H4 (cell line): ENCODE results near the gene DCAF11. TPM values are rescaled to one million over a fixed set of nuclear protein-coding genes. Genes with fewer than 3 reads are reported as not detected.
A peak's percentile ranks its signal among the peaks of the same experiment; 100 is the strongest.
"Not testable (repeated sequence)": the region's sequence is repeated elsewhere in the genome, so short reads cannot be mapped to it uniquely, and the experiment has no call there.

Experiments used
- DNase-seq: peaks from one replicate; pipeline ENCODE4 v3.0.0-alpha.2; 2015; ENCODE audit warnings: low spot score
- total RNA-seq: library from RNA; depleted of rRNA; stranded (reverse); fragments of >200 nt; shearing (Covaris generic); gene quantifications from 2 replicates; pipeline ENCODE4 v1.2.3, GENCODE V29; 2014

DCAF11 gene
- total RNA-seq, 1 experiment from 2014 or later, result 53.4 TPM

DNA sequence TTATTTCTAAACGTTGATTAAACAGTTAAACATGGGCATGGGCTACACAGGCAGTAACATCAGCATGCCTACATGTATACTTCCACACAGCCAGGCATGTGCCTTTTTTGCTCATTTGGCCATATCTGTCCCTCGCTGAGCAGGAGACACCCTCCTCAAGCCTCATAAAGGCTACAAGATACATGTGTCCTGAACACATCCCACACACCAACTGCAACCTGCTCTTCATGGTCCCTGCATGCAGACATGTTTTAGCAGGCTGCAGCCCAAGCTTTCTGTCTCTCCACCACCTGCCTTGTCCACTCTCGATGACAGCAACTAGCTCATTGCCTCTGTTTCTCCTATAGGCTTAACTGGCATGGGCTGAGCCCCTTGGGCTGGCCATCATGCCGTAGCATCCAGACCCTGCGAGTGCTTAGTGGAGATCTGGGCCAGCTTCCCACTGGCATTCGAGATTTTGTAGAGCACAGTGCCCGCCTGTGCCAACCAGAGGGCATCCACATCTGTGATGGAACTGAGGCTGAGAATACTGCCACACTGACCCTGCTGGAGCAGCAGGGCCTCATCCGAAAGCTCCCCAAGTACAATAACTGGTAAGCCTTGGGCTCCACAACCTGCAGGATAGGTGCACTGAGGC lies 17.9 kb upstream of the DCAF11 start:
- DNase-seq, result no peak

DNA sequence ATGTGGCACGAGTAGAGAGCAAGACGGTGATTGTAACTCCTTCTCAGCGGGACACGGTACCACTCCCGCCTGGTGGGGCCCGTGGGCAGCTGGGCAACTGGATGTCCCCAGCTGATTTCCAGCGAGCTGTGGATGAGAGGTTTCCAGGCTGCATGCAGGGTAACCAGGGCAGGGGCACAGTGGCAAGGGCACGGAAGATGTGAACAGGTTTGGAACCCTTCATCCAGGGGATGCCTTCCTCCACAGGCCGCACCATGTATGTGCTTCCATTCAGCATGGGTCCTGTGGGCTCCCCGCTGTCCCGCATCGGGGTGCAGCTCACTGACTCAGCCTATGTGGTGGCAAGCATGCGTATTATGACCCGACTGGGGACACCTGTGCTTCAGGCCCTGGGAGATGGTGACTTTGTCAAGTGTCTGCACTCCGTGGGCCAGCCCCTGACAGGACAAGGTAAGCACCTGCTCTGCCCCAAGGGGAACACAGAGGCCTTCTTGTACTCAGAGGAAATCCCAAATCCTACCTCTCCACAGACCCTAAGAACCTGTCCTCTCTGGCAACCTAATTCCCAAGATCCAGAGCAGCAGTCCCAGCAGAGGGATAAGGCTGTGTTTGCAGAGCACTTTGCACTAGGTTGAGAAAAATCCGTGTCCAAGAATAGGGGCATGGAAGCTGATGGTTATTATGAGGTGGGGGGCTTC lies 16.2 kb upstream of the DCAF11 start:
- no peak for DNase-seq

DNA sequence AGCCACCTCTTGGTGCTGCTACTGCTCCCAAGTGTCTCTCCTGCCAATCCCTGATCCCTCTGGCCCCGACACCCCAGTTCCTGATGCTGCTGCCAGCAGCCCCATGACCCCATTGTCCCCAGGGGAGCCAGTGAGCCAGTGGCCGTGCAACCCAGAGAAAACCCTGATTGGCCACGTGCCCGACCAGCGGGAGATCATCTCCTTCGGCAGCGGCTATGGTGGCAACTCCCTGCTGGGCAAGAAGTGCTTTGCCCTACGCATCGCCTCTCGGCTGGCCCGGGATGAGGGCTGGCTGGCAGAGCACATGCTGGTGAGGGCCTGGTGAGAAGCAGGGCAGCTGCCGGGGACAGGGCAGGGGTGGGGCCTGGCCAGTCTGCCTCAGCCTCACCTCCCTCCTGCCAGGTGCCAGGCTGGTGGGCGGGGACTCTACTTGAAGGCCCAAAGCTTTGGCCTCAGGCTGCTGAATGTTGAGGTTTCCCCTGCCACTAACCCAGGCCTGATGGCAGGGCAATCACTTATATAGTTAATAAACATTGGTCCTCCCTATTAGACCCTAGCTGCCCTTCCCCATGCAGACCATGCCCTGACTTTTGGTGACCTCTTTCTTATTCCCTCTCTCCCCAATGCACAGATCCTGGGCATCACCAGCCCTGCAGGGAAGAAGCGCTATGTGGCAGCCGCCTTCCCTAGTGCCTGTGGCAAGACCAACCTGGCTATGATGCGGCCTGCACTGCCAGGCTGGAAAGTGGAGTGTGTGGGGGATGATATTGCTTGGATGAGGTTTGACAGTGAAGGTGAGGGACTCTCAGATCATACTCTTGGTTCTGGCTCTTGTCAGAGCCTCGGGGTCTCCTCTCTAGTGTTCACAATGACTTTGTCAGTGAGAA lies 15.4 kb upstream of the DCAF11 start:
- DNase-seq, result no peak

DNA sequence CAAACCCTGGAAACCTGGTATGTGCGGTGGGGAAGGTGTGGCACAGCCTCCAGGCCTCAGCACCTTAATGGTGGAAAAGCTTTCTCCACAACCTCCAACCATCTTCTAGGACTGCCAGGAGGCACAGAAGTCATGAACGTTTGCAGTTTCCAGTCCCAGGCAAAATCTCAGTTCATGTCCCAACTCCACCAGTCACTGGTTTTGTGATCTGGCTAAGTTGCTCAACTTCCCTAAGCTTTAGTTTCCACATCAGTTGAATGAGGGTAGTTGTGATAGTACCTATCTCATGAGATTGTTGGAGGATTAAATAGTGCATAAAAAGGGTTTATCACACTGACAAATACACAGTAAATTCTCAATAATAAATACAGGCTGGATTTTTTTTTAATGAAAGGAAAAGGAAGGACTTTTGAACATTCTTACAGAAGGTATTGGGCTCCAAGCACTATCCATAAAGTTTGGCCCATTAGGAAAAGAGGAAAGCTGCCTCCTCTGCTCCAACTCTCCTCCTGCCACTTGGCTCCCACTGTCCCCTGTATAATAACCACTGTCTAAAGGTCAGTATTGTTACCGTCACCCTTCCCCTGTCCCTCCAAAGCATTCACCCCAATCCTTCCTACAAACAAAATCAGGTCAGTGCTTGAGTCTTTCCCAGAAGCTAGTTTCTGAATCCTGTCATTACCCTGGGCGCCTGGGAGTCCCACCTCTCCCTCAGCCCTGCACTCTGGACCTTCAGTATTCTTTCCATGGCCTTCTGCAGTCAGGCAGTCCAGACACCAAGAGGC lies 14.2 kb upstream of the DCAF11 start:
- no peak for DNase-seq

DNA sequence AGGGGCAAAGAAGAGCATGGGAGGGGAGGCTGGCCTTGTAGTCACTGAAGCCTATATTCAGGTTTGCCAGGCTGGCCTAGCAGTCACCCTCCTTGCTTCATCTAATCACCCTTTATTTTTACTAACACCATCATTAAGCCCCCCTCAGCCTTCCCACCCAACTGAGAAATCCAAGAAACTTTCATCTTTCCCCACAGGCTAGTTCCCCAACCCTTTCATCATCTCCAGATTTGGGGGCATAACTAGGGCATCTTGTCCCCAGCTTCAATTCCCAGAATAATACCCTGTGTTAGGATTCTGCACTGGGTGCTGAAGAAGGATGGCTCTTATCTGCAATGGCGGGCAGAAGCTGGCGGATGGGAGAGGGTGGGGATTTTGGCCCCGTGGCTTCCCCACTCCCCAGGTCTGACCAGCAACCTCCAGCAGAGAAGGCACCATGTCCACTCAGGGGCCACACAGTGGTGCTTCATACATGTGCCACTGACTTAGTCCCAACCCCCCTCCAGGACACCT lies 13.5 kb upstream of the DCAF11 start:
- no peak for DNase-seq

DNA sequence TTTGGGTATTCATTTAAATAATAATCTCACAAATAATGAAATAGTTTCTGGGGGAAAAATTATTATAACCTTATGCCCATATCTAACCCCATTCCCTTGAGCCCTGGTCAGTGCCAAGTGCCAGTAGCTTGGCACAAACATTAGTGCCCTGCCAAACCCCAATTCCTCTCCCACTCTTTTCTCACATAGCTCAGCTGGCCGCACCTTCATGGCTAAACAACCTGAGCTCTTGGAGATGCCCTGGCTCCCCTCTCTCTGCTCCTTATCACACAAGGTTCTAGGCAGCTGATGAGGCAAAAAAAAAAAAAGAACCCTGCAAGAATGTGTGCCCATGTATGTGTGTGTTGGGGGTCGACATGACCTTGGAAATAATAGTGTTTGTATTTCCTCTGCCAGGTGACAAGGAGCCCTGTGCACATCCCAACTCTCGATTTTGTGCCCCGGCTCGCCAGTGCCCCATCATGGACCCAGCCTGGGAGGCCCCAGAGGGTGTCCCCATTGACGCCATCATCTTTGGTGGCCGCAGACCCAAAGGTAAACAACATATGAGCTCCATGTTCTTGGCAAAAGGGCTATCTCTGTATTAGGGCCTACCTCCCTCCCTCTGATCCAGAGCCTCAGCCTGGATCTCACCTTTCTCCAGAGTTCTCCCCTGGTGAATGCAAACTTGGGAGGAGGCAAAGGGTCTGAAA lies 12.1 kb upstream of the DCAF11 start:
- no peak for DNase-seq

DNA sequence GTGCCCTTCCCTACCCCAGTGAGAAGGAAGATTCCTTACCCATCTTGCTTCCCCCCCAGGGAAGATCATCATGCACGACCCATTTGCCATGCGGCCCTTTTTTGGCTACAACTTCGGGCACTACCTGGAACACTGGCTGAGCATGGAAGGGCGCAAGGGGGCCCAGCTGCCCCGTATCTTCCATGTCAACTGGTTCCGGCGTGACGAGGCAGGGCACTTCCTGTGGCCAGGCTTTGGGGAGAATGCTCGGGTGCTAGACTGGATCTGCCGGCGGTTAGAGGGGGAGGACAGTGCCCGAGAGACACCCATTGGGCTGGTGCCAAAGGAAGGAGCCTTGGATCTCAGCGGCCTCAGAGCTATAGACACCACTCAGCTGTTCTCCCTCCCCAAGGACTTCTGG lies 11.1 kb upstream of the DCAF11 start:
- no peak for DNase-seq

DNA sequence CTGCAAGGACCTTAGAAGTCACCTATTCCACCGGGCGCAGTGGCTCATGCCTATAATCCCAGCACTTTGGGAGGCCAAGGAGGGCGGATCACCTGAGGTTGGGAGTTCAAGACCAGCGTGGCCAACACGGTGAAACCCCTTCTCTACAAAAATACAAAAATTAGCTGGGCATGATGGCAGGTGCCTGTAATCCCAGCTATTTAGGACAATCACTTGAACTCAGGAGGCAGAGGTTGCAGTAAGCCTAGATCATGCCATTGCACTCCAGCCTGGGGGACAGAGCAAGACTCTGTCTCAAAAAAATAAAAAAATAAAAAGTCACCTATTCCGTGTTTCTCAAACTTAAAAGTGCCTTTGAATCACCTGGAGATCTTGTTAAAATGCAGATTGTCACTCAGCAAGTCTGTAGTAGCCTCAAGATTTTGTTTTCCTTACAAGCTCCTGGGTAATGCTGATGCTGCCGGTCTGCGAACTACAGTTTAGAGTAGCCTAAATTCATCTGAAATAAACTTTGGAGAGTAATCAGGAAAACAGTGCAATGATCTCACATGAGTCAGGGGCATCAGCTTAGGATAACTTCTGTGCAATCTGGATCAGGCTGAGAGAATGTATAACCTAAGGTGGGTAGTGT lies 8.9 kb upstream of the DCAF11 start:
- not testable (repeated sequence) for DNase-seq

DNA sequence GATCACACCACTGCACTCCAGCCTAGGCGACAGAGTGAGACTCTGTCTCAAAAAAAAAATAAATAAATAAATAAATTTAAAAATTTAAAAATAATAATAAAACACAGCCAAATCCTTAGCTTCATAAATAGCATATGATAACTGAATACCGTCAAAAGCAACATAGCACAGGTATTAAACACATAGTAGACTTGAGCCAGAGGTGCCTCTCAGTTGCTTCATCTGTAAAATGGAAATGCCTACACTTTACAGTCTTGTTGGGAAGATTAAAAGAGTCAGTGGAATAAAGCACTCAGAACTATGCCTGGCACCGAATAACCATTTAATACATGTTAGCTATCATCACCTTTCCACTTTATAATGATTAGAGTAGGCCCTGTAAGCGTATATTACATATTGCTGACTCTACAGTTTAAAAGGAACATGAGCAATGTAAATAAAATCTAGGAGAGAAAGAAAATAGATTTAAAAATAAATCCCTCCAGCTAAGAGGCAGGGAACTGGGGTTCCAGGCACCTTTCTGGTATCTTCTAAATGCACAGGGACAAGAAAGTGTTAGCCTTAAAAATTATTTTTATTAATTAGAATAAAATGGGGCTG lies 7.8 kb upstream of the DCAF11 start:
- DNase-seq, result no peak

DNA sequence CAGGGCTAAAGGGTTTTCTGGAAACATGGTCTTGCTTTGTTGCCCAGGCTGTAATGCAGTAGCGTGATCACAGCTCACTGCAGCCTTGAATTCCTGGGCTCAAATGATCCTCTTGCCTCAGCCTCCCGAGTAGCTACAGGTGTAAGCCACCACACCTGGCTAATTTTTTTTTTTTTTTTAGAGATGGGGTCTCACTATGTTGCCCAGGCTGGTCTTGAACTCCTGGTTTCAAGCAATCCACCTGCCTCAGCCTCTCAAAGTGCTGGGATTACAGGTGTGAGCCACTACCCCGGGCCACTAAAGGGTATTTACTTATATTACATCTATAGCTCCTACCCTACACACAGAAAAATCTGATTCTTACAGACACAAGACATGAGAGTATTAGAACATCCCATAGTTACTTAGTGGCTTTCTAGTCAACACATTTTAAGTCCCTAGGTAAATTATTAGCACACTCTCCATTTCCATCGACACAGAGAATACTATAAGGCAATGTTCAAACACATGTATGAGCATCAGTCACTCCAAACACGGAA lies 6.2 kb upstream of the DCAF11 start:
- no peak for DNase-seq

DNA sequence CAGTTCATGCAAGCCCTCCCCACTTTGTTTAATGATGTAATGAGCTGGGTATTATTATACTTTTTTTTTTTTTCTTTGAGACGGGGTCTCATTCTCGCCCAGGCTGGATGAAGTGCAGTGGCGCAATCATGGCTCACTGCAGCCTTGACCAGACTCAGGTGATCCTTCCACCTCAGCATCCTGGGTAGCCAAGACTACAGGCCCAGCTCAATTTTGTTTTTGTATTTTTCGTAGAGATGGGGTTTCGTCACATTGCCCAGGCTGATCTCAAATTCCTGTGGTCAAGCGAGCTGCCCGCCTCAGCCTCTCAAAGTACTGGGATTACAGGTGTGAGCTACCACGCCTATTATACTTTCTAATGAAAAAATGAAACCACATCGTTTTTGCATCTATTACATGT lies 4.5 kb upstream of the DCAF11 start:
- no peak for DNase-seq

DNA sequence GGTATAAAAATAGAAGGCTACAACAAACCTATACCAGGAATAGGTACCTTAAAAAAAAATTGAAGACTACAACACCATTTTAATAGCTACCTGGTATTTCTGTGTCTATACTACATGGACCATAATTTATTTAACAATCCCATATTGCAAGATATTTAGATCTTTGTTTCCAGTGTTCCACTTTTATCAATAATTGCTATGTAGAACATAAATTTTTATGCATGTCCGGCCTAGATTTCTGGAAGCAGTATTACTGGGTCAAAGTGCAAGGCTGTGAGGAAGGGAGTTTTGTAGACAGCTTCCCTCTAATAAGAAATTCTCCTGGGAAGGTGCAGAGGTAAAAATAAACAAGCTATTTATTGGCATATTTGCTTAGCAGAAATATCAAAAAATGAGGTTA lies 4.1 kb upstream of the DCAF11 start:
- DNase-seq, result no peak

DNA sequence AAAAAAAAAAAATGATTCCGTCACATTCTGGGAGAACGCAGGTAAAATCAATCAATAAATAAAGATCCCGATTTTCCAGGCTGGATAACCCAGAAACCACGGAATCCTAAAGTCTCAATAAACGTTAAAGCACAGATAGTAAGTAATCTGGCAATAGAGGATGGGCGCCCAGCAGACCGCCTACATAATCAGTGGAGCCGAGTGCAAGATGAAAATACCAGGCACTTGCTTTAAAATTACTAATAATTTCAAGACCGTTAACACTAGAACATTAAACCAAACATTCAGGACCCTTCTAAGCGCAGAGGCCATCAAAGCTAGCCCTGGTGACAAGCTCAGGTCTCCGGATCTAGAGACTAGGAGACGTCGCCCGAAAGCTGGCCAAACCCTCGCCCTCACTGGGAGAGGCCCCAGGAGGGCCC lies 1.2 kb upstream of the DCAF11 start:
- DNase-seq, result no peak

DNA sequence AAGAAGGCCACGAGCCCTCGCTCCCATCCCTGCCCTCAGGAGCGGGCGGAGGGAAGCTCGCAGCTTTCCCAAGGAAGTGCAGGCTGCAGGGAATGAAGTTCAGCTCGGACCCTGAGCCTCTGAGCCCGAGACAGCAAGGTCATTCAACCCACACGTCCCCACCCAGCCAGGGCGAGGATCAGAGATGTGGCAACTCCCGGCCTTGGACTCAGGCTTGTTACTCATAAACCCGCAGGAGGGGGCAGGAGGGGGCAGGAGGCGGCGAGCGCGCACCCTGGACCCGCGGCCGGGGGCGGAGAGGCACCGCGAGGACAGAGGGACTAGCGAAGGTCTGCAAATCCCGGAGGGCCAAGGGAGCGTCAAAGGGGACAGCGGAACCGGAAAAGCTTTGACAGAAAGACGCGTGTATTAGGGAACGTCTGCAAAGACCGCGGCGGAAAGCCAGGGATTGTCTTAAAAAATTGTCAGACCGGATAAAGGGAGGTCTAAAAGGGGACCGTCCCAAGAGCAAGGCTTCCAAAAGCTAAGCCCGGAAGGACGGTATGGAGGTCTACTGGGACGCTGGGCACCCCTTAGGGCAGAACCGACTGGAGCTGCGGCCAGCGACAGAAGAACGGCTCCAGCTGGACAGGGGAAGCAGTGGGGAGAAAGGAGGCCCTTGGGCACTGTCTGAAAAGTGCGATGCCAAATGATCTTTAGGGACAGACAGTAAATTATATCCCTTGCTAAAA lies 611 bp upstream of the DCAF11 start:
- peak; percentile 86 for DNase-seq

DNA sequence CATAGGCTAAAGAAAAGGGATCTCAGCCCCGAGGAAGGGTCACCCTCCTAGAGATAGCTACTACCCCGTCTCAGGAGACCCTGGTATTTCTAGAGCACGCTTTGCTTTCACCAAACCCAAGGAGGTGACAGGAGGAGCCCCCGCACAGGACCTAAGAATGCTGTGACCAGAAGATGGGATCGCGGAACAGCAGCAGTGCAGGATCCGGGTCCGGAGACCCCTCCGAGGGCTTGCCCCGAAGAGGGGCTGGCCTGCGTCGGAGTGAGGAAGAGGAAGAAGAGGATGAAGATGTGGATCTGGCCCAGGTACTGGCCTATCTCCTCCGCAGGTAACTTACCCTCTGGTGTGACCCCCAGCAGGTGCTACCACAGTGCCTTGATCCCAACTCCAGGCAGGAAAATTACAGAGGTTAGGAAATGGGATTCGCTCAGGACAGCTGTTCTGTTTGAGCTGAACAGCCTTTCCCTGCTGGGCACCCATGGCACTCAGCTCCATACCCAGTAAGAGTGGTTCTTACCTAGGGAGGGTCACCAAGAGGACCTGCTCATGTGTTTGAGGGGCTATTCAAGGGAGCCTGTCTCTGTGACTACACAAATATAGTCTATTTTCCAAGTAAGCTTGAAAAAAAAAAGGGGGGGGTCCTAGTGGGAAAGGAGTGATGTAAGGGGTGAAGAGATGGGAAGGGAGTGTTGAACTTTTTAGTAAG lies 998 bp downstream of the DCAF11 start:
- DNase-seq, result no peak

DNA sequence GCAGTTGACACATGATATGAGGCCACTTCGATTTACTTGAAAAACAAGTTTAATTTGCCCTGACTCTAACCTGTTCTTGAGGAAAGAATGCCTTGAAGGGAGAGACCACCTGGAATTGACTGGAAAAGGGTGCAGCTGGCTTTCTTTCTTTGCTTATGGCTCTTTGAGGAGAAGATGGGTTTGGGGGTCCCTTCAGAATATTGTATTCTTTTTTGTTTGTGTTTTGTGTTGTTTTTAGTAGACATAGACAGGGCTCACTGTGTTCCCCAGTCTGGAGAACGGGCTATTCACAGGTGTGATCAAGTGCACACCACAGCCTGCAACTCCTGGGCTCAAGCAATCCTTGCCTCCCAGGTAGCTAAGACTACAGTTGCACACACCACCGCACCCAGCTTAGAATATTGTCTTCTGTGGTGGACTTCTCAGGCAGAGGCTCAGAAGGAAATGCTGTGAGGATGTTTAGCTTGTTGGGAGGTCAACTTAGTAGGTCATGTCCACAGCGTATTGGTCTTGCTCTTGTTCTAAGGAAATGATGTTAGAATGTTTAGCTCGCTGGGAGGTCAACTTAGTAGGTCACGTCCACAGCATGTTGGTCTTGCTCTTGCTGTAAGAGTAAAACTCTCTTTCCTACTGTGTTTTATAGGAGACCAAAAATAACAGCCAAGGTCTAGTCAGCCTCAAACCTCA lies 1.7 kb downstream of the DCAF11 start:
- no peak for DNase-seq

DNA sequence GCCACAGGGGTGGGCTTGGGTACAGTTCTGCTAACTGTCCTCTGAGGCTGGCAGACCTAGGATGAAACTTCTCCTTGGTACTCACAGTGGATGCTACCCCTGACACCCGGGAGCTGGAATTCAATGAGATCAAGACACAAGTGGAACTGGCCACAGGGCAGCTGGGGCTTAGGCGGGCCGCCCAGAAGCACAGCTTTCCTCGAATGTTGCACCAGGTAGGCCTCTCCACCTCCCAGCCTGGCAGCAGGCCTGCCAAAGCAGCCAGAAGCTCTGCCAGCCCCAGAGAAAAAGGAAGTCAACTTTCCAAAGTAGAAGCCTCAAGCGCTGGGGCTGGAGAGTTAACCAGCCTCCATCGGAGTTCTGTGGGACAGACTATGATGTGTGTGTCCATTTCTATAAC lies 2.6 kb downstream of the DCAF11 start:
- DNase-seq, result no peak

DNA sequence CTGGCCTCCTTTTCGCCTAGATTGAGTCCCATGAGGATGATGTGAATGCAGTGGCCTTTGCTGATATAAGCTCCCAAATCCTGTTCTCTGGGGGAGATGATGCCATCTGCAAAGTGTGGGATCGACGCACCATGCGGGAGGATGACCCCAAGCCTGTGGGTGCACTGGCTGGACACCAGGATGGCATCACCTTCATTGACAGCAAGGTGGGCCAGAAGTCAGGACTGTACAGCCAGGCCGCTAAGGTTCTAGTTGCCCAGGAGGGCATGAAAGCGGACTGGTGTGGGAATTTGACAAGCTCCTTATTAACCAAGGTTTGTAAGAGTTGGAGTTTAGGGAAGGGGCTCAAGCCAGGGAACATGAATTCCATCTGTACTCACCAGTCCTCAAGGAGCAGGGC lies 5.1 kb downstream of the DCAF11 start:
- no peak for DNase-seq
